ENCODE measurements around the gene TSPAN31.

The TSPAN31 gene

DNA sequence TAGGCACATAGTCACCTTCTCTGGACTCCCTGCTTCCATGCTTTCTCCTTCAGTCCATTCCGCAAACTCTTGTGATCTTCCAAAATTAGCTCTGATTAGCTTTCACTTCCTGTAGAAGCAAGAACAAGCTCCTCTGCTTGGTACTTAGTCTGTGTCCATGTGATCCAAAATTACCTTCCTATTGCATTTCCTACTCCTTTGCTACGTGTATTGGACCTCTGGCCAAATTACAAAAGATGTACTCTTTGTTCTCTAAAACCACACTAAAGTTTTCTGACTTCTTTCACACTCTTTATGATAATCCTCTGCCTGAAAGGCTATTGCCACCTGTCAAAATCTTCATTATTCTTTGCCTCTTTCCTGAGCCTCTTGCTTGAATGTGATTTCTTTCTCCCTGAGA lies 37.0 kb downstream of the TSPAN31 start:
- TF ChIP-seq, protein P1, sequence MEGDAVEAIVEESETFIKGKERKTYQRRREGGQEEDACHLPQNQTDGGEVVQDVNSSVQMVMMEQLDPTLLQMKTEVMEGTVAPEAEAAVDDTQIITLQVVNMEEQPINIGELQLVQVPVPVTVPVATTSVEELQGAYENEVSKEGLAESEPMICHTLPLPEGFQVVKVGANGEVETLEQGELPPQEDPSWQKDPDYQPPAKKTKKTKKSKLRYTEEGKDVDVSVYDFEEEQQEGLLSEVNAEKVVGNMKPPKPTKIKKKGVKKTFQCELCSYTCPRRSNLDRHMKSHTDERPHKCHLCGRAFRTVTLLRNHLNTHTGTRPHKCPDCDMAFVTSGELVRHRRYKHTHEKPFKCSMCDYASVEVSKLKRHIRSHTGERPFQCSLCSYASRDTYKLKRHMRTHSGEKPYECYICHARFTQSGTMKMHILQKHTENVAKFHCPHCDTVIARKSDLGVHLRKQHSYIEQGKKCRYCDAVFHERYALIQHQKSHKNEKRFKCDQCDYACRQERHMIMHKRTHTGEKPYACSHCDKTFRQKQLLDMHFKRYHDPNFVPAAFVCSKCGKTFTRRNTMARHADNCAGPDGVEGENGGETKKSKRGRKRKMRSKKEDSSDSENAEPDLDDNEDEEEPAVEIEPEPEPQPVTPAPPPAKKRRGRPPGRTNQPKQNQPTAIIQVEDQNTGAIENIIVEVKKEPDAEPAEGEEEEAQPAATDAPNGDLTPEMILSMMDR (IDR thresholded peaks at IDR 0.05; ENCODE audit: poor library complexity, severe bottlenecking) = no peak
- Histone ChIP-seq H3K9me3 (ENCODE audit: severe bottlenecking) (no peaks in the 10 kb centered on the region), H3K27me3 (ENCODE audit: insufficient read depth, poor library complexity, severe bottlenecking) (no peaks in the 10 kb centered on the region), H3K36me3 (ENCODE audit: low read depth) (peaks cover 30% of the 10 kb centered on the region), H3K27ac (ENCODE audit: poor library complexity, severe bottlenecking) (no peak overlapping the region), H3K4me3 (ENCODE audit: severe bottlenecking) (no peak overlapping the region), H3K4me1 (ENCODE audit: insufficient read depth, poor library complexity, severe bottlenecking) (peaks cover 5% of the 10 kb centered on the region)
- no peak for ATAC-seq (ENCODE audit: low read depth)
- DNase-seq (ENCODE audit: low spot score) = no peak

DNA sequence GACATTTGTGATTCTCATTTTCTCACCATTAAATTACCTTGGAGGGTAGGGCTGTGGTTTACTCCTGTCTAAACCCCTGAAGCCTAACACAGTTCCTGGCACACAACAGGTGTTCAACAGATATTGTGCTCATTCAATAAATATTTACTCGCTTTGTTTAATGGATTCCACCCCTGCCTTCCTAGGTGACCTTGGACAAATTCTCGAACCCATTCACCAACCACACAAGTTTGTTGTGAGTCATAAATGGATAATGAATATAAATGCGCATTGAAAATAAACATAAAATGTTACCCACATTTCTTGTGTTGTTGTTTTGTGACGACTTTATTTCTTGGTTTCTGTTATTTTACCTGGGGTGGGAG lies 37.4 kb downstream of the TSPAN31 start:
- Histone ChIP-seq H3K27ac (ENCODE audit: poor library complexity, severe bottlenecking) (no peak overlapping the region), H3K4me3 (ENCODE audit: severe bottlenecking) (peak overlapping the region; percentile 64), H3K4me1 (ENCODE audit: insufficient read depth, poor library complexity, severe bottlenecking) (peaks cover 5% of the 10 kb centered on the region), H3K27me3 (ENCODE audit: insufficient read depth, poor library complexity, severe bottlenecking) (no peaks in the 10 kb centered on the region), H3K9me3 (ENCODE audit: severe bottlenecking) (no peaks in the 10 kb centered on the region), H3K36me3 (ENCODE audit: low read depth) (peaks cover 34% of the 10 kb centered on the region)
- TF ChIP-seq, protein P1 (IDR thresholded peaks at IDR 0.05; ENCODE audit: poor library complexity, severe bottlenecking) = no peak
- DNase-seq (ENCODE audit: low spot score) (no peak), ATAC-seq (ENCODE audit: low read depth) (no peak)

DNA sequence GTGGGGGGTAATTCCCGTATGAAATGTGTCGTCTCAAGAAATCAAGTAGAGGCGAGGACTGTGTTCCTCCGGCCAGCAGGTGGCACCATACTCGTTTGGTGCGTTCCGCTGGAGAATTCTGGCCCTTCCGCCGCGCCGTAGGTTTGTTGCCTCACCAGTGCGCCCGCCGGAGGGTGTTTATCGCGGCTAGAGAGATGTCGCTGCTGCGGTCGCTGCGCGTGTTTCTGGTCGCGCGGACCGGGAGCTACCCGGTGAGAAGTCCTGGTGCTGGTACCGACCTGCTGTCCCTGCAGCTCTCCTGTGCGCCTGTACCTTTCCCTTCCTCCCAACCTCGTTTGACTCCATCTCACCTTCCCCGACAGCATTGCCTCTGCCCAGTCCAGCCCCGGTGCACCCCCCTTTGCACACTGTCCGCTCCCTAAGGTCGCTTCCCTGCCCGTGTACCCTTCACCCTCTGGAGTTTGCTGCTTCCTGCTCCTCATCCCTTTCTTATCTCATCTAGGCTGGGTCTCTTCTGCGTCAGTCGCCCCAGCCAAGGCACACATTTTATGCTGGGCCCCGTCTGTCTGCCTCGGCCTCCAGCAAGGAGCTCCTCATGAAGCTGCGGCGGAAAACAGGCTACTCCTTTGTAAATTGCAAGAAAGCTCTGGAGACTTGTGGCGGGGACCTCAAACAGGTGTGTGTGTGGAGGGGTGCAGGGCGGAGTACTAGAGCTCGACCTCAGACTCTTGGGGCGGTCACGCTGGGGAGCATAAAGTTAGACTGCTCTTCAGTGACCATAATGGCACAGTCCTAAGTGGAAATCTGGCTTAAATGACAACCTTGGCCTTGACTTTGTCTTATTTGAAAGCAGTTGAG lies 38.0 kb downstream of the TSPAN31 start, which contains the start of gene TSFM:
Gene TSFM (plus strand): TSS at position 180 of the 858 bp plus-strand sequence. CDS start 15 bp downstream, at position 195.
- H3K4me1 ChIP-seq (ENCODE audit: insufficient read depth, poor library complexity, severe bottlenecking) = peaks cover 5% of the 10 kb centered on the region
- H3K27me3 ChIP-seq (ENCODE audit: insufficient read depth, poor library complexity, severe bottlenecking) = no peaks in the 10 kb centered on the region
- peak; percentile 95 for DNase-seq (ENCODE audit: low spot score)
- TF ChIP-seq, protein P1 (IDR thresholded peaks at IDR 0.05; ENCODE audit: poor library complexity, severe bottlenecking) = peak; percentile 95
- H3K4me3 ChIP-seq (ENCODE audit: severe bottlenecking) = peak within 1 kb of the TSS; percentile 64
- no peaks in the 10 kb centered on the region for H3K9me3 ChIP-seq (ENCODE audit: severe bottlenecking)
- no peak within 1 kb of the TSS for H3K27ac ChIP-seq (ENCODE audit: poor library complexity, severe bottlenecking)
- H3K36me3 ChIP-seq (ENCODE audit: low read depth) = peaks cover 41% of the 10 kb centered on the region
- ATAC-seq (ENCODE audit: low read depth) = peak; percentile 89

DNA sequence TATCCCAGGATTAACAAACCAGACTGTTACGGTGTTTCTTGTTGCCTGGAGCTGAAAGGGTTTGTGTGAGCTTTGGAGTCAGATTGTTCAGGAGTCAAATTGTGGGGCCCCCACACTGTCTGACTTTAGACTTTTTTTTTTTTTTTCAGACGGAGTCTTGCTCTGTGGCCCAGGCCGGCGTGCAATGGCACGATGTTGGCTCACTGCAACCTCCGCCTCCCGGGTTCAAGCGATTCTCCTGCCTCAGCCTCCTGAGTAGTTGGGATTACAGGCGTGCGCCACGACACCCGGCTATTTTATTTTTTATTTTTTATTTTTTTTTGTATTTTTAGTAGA lies 38.6 kb downstream of the TSPAN31 start:
- peaks cover 47% of the 10 kb centered on the region for H3K36me3 ChIP-seq (ENCODE audit: low read depth)
- H3K4me1 ChIP-seq (ENCODE audit: insufficient read depth, poor library complexity, severe bottlenecking) = peaks cover 5% of the 10 kb centered on the region
- DNase-seq (ENCODE audit: low spot score) (no peak), ATAC-seq (ENCODE audit: low read depth) (no peak; the same call in 2 of the 3 replicates)
- TF ChIP-seq, protein P1 (IDR thresholded peaks at IDR 0.05; ENCODE audit: poor library complexity, severe bottlenecking) = no peak
- no peaks in the 10 kb centered on the region for H3K27me3 ChIP-seq (ENCODE audit: insufficient read depth, poor library complexity, severe bottlenecking)
- no peak overlapping the region for H3K27ac ChIP-seq (ENCODE audit: poor library complexity, severe bottlenecking)
- H3K9me3 ChIP-seq (ENCODE audit: severe bottlenecking) = no peaks in the 10 kb centered on the region
- H3K4me3 ChIP-seq (ENCODE audit: severe bottlenecking) = peak overlapping the region; percentile 64

DNA sequence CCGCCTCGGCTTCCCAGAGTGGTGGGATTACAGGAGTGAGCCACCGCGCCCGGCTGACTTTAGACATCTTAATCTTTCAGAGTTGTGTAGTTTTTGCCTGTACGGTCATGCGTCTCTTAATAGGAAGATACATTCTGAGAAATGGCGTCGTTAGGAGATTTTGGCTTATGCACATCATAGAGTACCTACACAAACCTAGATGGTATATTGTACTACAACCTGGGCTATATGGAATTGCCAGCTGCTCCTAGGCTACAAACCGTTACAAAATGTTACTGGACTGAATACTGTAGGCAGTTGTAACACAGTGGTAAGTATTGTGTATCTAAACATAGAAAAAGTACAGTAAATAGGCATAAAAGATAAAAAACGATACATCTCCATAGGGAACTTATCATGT lies 39.0 kb downstream of the TSPAN31 start:
- Histone ChIP-seq H3K27ac (ENCODE audit: poor library complexity, severe bottlenecking) (no peak overlapping the region), H3K4me1 (ENCODE audit: insufficient read depth, poor library complexity, severe bottlenecking) (peaks cover 5% of the 10 kb centered on the region), H3K9me3 (ENCODE audit: severe bottlenecking) (no peaks in the 10 kb centered on the region), H3K27me3 (ENCODE audit: insufficient read depth, poor library complexity, severe bottlenecking) (no peaks in the 10 kb centered on the region), H3K36me3 (ENCODE audit: low read depth) (peaks cover 49% of the 10 kb centered on the region), H3K4me3 (ENCODE audit: severe bottlenecking) (no peak overlapping the region)
- ATAC-seq (ENCODE audit: low read depth) = no peak
- DNase-seq (ENCODE audit: low spot score) = no peak
- TF ChIP-seq, protein P1 (IDR thresholded peaks at IDR 0.05; ENCODE audit: poor library complexity, severe bottlenecking) = no peak

Measured in RWPE2 (cell line).